ENCODE measurements around the gene MSH2.
"Not testable (repeated sequence)": the region's sequence is repeated elsewhere in the genome, so short reads cannot be mapped to it uniquely, and the experiment has no call there.

MSH2 gene

DNA sequence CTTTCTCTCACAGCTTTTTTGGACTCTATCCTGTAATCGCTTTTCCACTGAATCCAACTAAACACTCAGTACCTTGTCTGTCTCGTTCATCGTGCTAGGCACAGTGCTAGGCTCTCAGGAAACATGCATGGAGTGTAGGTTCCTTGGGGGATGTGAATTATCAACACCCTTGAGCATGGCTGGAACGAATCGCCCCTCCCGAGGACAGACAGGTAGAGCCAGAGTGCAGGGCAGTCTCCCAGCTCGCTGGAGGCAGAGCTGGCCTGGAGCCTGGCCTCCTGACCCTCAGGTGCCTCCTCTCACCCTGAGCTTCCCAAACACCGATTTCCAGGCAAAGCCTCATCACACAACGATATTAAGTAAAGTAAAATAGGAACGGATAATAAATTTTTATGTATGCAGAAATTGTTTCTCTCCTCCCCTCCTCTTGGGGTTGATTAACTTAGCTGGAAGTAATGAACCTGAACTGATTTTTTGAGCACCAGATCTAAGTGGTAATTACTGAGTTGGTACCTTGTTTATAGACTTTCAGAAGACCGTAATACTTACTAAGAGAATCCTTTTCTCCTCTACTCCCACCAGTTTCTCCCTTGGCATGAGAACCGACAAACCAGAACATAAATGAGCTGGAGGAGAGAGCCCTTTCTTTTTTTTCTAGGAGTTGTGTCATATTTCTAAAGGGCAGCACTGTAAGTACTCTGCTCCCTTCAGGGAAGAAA is 90.5 kb downstream of the MSH2 start:
- DNase-seq (ENCODE audit: insufficient read length, low spot score): no peak
- TF ChIP-seq, protein P1, sequence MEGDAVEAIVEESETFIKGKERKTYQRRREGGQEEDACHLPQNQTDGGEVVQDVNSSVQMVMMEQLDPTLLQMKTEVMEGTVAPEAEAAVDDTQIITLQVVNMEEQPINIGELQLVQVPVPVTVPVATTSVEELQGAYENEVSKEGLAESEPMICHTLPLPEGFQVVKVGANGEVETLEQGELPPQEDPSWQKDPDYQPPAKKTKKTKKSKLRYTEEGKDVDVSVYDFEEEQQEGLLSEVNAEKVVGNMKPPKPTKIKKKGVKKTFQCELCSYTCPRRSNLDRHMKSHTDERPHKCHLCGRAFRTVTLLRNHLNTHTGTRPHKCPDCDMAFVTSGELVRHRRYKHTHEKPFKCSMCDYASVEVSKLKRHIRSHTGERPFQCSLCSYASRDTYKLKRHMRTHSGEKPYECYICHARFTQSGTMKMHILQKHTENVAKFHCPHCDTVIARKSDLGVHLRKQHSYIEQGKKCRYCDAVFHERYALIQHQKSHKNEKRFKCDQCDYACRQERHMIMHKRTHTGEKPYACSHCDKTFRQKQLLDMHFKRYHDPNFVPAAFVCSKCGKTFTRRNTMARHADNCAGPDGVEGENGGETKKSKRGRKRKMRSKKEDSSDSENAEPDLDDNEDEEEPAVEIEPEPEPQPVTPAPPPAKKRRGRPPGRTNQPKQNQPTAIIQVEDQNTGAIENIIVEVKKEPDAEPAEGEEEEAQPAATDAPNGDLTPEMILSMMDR (IDR thresholded peaks at IDR 0.05; ENCODE audit: insufficient read depth, missing control alignments): no peak
- no peak for FAIRE-seq

GRCh38 chr2:47494267-47495130 is 91.5 kb downstream of the MSH2 start:
- TF ChIP-seq, protein P1 (IDR thresholded peaks at IDR 0.05; ENCODE audit: insufficient read depth, missing control alignments): no peak
- FAIRE-seq (no peak), DNase-seq (ENCODE audit: insufficient read length, low spot score) (no peak)

DNA sequence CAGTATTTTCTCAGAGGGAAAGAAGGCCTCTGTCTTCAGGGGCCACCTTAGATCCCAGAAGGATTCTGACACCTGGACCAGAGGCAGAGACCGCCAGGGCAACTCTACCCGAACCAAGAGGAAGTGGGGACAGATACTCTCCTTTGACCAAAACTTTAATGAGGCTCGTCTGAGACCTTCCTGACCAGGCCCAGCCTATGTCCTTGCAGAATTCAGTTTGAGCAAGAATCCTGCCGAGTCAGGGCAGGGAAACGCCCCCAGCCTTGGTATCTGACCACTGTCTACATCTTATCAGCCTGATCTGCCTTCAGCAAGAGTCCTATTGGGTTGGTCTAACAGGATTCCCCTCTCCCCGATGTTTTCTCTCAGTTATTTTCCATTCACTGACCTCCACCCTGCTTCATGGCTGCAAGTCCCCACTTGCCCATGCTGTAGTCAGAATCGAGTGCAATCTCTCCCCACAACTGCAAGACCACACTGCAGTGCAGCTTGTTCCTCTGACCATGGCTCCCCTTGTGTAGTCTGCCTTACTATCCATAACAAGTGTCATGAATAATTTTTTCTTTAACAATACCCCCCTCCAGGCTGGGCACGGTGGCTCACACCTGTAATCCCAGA is 95.0 kb downstream of the MSH2 start:
- DNase-seq (ENCODE audit: insufficient read length, low spot score) (no peak), FAIRE-seq (no peak)
- TF ChIP-seq, protein P1 (IDR thresholded peaks at IDR 0.05; ENCODE audit: insufficient read depth, missing control alignments): no peak

GRCh38 chr2:47499093-47499492 is 96.1 kb downstream of the MSH2 start:
- FAIRE-seq (no peak), DNase-seq (ENCODE audit: insufficient read length, low spot score) (no peak)
- TF ChIP-seq, protein P1 (IDR thresholded peaks at IDR 0.05; ENCODE audit: insufficient read depth, missing control alignments): no peak

GRCh38 chr2:47499621-47500309 is 96.8 kb downstream of the MSH2 start:
- FAIRE-seq (no peak), DNase-seq (ENCODE audit: insufficient read length, low spot score) (no peak)
- TF ChIP-seq, protein P1 (IDR thresholded peaks at IDR 0.05; ENCODE audit: insufficient read depth, missing control alignments): no peak

GRCh38 chr2:47501374-47502200 is 98.6 kb downstream of the MSH2 start:
- DNase-seq (ENCODE audit: insufficient read length, low spot score) (no peak), FAIRE-seq (no peak)
- TF ChIP-seq, protein P1 (IDR thresholded peaks at IDR 0.05; ENCODE audit: insufficient read depth, missing control alignments): no peak

- FAIRE-seq; DNase-seq (ENCODE audit: insufficient read length, low spot score): not testable (repeated sequence)
Observed at GRCh38 chr2:47502498-47502897, 99.5 kb downstream of the MSH2 start.

All from D721Med (cell line).